DND-41 (cell line): Measurements from ENCODE around the gene GAL.

Experiments used
- CTCF ChIP-seq: IDR thresholded peaks from 2 replicates; pipeline ENCODE4 v1.5.1; 2012; ENCODE audit warnings: borderline replicate concordance, low read length, moderate library complexity, mild to moderate bottlenecking; ENCODE audit not compliant: poor library complexity, severe bottlenecking; ENCODE audit errors: extremely low read depth
- EZH2 ChIP-seq: IDR thresholded peaks from 3 replicates; pipeline ENCODE4 v1.6.1; 2012; ENCODE audit warnings: borderline replicate concordance, low read depth, mild to moderate bottlenecking, moderate library complexity, low read length, inconsistent platforms; ENCODE audit not compliant: severe bottlenecking

DNA sequence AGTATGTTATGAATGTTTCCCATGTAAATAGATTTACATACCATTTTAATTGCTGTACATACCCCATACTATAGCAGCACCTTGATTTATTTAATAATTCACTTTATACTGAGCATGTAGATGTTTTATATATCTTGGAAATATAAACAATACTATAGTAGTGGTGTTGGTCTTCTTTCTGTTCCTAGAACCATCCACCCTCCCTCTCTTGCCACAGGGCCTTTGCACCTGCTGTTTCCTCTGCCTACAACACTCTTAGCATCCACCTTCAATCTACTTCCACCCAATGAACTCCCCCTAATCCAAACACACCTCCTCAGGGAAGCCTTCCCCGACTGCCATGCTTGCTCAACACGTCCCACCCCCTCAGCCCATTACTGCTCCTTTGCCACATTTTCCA lies 36.7 kb downstream of the GAL start:
- TF ChIP-seq CTCF (no peak), EZH2 (no peak)
